ENCODE data around the gene ADCY2.
"Not testable (repeated sequence)": the region's sequence is repeated elsewhere in the genome, so short reads cannot be mapped to it uniquely, and the experiment has no call there.

The ADCY2 gene

DNA sequence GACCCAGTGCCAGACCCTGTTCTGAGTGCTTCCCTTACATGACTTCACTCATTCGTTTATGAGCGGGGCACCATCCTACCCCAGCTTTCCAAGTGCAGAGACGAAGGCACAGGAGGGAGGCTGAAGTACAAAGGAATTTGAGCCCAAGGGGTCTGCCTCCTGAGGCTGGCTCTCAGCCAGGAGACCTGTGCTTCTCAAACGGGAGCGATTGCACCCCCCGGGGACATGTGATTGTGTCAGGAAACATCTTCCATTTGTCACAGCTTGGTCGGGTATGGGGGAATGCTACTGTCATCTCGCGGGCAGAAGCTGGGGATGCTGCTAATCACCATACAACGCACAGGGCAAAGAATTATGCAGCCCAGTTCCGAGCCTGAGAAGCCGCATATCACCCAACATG is 23.9 kb downstream of the ADCY2 start:
- no peak for DNase-seq (ENCODE audit: low read depth)
- TF ChIP-seq, protein P1, sequence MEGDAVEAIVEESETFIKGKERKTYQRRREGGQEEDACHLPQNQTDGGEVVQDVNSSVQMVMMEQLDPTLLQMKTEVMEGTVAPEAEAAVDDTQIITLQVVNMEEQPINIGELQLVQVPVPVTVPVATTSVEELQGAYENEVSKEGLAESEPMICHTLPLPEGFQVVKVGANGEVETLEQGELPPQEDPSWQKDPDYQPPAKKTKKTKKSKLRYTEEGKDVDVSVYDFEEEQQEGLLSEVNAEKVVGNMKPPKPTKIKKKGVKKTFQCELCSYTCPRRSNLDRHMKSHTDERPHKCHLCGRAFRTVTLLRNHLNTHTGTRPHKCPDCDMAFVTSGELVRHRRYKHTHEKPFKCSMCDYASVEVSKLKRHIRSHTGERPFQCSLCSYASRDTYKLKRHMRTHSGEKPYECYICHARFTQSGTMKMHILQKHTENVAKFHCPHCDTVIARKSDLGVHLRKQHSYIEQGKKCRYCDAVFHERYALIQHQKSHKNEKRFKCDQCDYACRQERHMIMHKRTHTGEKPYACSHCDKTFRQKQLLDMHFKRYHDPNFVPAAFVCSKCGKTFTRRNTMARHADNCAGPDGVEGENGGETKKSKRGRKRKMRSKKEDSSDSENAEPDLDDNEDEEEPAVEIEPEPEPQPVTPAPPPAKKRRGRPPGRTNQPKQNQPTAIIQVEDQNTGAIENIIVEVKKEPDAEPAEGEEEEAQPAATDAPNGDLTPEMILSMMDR (IDR thresholded peaks at IDR 0.05; ENCODE audit: low read depth, low read length, missing control alignments): no peak
- in situ Hi-C loops (cut with HindIII; ENCODE audit: low sequenced_read_pairs): no loop called here
- H3K4me3 ChIP-seq (ENCODE audit: low read depth, low read length): no peak overlapping the region

DNA sequence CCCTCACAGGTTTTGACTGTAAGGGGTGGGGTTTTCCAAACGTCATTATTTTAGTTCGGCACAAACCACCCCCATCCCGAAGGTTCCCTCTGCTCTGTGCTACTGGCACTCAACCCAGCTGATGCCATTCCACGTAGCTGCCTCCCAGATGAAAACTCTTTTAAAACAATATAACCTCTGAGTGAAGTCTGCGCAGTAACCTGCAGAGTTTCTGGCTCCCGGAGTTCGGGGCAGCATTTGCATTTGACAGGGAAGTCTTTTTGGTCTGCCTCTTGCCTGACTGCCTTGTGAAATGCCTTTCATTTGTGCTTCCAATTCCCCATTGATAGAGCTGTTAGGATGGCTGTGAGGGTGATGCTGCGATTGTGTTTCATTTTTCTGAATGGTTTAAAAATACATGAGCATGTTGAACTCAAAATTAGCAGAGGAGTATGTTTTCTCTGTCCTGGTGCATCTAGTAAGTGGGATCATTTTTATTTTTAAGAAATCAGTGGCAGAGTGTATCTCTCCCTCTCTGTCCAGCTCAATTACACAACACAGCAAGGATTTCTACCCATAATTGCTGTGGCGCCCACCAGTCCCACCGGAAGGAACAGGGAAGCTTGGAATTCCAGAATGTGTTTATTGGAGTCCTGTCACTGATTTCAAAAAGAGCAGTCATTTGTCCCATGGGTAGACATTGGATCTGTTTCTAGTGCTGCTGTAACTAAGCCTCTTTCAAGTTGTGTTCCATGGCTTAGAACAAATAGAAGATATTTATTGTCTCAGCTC is 24.8 kb downstream of the ADCY2 start:
- no peak overlapping the region for H3K4me3 ChIP-seq (ENCODE audit: low read depth, low read length)
- TF ChIP-seq, protein P1 (IDR thresholded peaks at IDR 0.05; ENCODE audit: low read depth, low read length, missing control alignments): no peak
- in situ Hi-C loops (cut with HindIII; ENCODE audit: low sequenced_read_pairs): no loop called here
- no peak for DNase-seq (ENCODE audit: low read depth)

DNA sequence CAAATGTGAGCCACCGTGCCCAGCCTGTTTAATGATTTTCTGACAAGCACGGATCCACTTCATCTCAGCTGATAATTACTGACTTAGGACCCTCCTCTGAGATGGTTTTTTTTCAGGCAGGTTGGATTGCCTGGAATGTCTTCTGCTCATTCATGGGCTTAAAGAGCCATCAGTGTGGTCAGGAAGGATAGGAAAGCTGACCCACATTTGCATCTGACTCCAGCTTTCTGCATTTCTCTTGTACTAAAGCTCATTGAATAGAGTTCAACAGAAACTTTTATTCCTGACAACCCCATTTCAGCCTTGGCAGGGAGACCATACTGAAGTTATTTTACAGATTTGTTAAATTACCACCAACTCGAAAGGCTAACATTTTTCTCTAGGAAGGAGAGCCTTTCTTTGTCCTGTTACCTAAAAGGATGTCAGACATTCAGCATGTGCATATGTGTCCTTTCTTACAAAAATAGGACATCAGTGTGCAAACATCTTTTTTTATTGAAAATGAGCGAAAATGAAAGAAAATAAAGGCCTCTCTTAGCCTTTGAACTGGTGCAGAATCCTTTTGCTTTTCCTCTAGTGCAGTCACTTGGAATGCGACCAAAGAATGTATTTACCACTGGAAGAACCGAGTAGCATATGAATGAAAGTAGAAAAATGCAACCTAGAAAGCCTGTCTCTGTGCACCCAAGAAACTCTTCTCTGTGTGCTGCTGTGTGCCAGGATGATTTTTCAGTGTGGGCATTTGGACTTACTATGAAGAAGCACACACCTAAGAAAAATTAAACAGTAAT is 26.6 kb downstream of the ADCY2 start:
- in situ Hi-C loops (cut with HindIII; ENCODE audit: low sequenced_read_pairs): no loop called here
- TF ChIP-seq, protein P1 (IDR thresholded peaks at IDR 0.05; ENCODE audit: low read depth, low read length, missing control alignments): no peak

DNA sequence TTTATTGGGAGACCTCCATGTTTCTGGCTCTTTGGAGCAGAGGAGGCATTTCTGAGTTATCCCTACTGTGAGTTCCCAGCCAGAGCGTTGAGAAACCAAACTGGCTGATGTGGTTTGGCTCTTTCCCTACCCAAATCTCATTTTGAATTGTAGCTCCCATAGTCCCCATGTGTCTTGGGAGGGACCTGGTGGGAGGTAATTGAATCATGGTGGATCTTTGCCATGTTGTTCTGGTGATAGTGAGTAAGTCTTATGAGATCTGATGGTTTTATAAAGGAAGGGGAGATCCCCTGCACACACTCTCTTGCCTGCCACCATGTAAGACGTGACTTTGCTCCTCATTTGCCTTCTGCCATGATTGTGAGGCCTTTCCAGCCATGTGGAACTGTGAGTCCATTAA is 27.3 kb downstream of the ADCY2 start:
- in situ Hi-C loops (cut with HindIII; ENCODE audit: low sequenced_read_pairs); H3K4me3 ChIP-seq (ENCODE audit: low read depth, low read length): not testable (repeated sequence)
- DNase-seq (ENCODE audit: low read depth): peak; percentile 46

More for the DNA sequence above, 26.6 kb downstream of the ADCY2 start:
- H3K4me3 ChIP-seq (ENCODE audit: low read depth, low read length): no peak overlapping the region
- DNase-seq (ENCODE audit: low read depth): peak; percentile 13

DNA sequence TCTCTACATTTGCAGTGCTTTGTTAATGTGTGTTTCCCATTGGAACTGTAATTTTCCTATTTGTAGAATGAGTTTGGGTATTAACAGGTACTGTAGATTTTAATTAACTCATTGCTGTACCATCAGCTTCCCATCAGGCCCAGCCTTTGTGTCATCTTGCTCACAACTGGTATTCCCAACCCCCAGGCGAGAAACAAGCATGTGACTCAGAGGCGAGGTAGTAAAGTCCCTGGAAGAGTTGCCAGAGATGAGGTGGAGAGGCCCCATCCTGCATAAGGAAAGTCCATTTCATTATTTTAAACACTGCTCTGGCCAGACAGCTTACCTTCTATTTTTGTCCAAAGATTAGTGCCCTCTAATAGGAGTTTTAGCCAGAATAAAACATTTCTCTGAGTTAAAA is 29.9 kb downstream of the ADCY2 start:
- in situ Hi-C loops (cut with HindIII; ENCODE audit: low sequenced_read_pairs): no loop called here
- DNase-seq (ENCODE audit: low read depth): no peak
- no peak overlapping the region for H3K4me3 ChIP-seq (ENCODE audit: low read depth, low read length)
- TF ChIP-seq, protein P1 (IDR thresholded peaks at IDR 0.05; ENCODE audit: low read depth, low read length, missing control alignments): no peak

DNA sequence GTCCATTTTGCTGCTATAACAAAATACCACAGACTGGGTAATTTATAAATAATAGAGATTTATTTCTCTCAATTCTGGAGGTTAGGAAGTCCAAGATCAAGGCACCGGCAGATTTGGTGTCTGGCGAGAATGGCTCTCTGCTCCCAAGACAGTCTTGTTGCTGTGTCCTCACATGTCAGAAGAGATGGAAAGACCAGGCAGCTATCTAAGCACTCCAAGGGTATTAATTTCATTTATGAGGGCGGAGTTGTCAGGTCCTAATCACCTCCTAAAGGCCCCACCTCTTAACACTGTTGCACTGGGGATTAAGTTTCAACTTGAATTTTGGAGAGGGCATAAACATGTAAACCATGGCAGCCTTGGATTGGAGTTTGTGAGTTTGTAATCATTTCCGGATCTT is 30.3 kb downstream of the ADCY2 start:
- TF ChIP-seq, protein P1 (IDR thresholded peaks at IDR 0.05; ENCODE audit: low read depth, low read length, missing control alignments): no peak
- in situ Hi-C loops (cut with HindIII; ENCODE audit: low sequenced_read_pairs): no loop called here
- DNase-seq (ENCODE audit: low read depth): no peak
- H3K4me3 ChIP-seq (ENCODE audit: low read depth, low read length): no peak overlapping the region

DNA sequence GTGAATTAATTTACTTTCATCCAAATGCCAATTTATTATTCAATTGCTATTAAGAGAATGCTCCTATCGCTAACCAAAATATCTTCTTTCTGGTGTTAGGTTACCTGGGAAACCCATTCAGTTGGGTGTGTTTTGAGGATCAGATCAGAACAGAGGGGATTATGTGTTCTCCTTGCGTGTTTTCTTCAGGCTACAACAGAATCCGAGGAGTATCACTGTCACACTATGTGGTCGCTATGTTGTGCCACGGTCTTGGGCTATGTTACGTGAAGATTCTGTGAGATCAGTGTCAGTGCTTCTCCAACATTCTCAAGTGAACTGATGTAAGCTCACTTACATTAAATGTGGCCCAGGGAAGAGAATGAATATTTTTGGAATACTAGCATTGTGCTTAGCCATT is 39.0 kb downstream of the ADCY2 start:
- H3K4me3 ChIP-seq (ENCODE audit: low read depth, low read length): no peak overlapping the region
- DNase-seq (ENCODE audit: low read depth): no peak
- TF ChIP-seq, protein P1 (IDR thresholded peaks at IDR 0.05; ENCODE audit: low read depth, low read length, missing control alignments): no peak
- in situ Hi-C loops (cut with HindIII; ENCODE audit: low sequenced_read_pairs): no loop called here

Data from astrocyte of the cerebellum (primary cell).